HG02840 (cell line): Measurements from ENCODE around the gene SLBP.
"Not testable (repeated sequence)": the region's sequence is repeated elsewhere in the genome, so short reads cannot be mapped to it uniquely, and the experiment has no call there.

Experiments used
- ATAC-seq: cut with Tn5 transposase; IDR thresholded peaks from one replicate; pipeline ENCODE4 v1.9.1; 2021; ENCODE audit warnings: mild to moderate bottlenecking, moderate library complexity, moderate number of reproducible peaks; ENCODE audit not compliant: unreplicated experiment, low FRiP score

SLBP gene

GRCh38 chr4:1714303-1715001 lies 2.3 kb upstream of the SLBP start:
- ATAC-seq = no peak

DNA sequence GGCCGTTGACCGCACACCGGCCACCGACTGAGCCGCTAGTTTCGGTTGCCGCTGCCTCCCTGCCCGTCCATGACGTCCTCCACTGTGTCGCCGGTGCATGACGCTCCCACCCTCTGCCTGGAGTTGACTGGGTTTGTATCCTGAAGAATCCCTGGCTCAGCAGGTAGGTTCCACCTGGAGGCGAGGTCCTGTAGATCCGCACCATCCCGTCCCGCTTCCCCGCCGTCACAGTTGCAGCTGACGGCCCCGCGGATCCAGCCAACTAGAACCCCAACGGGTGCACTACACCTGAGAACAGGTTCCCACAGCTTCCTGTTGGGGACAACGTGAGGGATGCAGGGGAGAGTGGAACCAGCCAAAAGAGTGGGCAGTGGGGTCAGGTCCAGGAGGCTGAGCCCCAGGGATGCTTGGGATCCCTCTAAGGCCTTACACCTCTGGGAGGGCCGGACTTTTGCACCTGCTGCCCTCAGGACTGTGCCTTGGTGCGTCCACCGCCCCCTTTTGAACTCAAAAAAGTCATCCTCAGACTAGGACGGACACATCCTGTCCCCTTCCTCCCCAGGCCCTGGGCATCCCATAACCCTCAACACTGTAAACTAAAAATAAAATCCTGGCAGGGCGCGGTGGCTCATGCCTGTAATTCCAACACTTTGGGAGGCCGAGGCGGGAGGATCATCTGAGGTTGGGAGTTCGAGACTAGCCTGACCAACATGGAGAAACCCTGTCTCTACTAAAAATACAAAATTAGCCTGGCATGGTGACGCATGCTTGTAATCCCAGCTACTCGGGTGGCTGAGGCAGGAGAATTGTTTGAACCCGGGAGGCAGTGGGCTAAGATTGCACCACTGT lies 1.1 kb upstream of the SLBP start:
- peak; percentile 12 for ATAC-seq

- ATAC-seq = peak; percentile 13
Observed at GRCh38 chr4:1711571-1712215, 426 bp downstream of the SLBP start.

GRCh38 chr4:1711055-1711570 lies 1.0 kb downstream of the SLBP start:
- ATAC-seq = no peak

DNA sequence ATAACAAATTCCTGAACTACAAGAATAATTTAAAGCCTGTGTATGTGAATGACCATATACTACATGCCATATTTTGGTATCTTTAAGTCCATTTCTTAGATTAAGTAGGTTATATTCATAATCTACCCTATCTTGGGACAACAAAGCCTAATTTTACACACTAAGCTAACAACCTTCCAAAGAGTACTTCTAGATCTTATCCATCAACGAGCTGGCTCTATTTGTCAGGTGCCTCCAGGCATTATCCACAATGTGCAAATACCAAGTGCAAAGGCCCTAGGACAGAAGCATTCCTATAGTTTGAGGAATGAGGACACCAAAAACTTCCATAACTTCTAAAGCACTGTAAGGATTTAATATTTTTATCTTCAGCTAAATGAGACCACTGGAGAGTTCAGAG lies 3.5 kb downstream of the SLBP start:
- no peak for ATAC-seq

DNA sequence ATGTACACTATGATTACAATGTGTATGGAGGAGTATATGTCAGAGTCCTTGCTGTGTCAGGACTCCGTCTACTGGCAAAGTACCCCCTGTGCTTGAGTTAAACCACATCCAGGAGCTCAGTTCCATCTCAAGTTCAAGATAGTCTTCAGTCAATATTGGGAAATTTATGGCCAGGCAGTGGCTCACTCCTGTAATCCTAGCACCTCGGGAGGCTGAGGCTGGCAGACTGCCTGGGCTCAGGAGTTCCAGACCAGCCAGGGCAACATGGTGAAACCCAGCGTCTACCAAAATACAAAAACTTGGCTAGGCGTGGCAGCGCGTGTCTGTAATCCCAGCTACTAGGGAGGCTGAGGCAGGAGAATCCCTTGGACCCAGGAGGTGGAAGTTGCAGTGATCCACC lies 5.8 kb downstream of the SLBP start:
- ATAC-seq = no peak

DNA sequence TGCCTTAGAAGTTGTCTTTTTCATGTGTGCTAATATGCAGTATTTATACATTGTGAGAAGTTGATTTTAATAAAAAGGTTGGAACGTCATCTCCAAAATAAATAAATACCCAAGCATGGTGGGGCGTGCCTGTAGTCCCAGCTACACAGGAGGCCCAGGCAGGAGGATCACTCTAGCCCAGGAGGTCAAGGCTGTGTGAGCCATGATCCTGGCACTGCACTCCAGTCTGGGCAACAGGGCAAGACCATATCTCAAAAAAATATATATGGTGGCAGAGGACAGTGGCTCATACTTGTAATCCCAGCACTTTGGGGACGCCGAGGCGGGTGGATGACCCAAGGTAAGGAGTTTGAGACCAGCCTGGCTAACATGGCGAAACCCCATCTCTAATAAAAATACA lies 6.4 kb downstream of the SLBP start:
- no peak for ATAC-seq

DNA sequence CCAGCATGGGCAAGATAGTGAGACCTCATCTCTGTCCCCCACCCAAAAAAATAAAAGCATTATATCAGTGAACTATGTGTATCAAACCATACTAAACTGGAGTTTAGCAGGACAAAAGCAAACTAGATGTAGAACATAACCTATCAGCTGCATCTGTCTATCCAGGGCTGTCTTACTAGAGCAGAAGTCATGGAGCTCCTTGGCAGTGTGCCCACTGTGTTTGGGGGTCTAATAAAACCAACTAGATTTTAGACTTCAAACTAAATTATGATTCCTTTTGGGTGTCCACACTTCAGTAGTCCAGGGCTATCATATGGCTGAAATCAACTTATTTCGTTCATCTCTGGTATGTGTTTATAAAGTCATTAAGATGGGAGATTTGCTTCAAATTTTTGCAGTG lies 8.3 kb downstream of the SLBP start:
- no peak for ATAC-seq

DNA sequence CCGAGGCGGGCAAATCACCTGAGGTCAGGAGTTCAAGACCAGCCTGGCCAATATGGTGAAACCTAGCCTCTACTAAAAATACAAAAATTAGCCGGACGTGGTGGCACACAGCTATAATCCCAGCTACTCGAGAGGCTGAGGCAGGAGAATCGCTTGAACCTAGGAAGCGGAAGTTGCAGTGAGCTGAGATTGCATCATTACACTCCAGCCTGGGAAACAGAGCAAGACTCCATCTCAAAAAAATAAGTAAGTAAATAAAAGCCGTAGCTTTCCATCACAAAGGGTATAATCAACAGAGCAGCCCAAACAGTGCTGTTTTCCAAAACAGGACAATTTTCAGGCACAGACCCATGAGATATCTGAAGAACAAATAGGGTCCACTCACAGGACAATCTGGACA lies 10.4 kb downstream of the SLBP start:
- ATAC-seq = not testable (repeated sequence)

GRCh38 chr4:1695913-1696312 lies 16.2 kb downstream of the SLBP start:
- ATAC-seq = no peak

DNA sequence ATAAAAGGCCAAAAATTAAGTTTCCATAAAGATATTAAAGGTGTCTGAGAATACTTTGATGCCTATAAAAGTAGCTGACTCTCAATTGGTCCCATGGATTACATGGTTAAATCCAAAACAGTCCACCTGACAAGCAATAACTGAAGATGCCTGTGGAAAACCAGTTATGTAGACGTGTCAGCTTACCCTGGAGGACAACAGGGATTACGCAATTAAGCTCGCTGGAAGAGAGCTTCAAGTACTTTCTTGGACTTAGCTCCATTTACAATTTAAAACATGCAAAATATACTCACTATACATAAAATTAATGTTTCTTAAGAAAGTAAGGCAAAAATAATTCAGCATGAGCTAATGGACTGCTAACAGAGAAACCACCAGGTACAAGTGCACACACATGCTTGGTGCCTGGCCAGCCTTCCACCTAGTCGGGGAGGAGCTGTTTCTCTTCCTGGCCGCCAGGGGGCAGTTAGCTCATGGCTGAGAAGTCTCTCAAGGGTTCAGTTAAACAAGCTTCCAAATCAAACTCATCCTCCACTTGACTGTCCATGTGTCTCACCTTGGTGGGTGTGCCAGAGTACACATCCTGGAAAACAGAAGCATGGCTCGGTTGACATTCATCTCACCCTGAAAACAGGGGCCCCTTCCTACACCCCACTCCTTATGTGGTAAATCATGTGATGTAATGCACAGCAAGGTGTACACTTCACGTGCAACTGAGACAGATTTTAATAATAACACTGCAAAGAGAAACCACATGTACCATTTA lies 18.8 kb downstream of the SLBP start:
- ATAC-seq = no peak

DNA sequence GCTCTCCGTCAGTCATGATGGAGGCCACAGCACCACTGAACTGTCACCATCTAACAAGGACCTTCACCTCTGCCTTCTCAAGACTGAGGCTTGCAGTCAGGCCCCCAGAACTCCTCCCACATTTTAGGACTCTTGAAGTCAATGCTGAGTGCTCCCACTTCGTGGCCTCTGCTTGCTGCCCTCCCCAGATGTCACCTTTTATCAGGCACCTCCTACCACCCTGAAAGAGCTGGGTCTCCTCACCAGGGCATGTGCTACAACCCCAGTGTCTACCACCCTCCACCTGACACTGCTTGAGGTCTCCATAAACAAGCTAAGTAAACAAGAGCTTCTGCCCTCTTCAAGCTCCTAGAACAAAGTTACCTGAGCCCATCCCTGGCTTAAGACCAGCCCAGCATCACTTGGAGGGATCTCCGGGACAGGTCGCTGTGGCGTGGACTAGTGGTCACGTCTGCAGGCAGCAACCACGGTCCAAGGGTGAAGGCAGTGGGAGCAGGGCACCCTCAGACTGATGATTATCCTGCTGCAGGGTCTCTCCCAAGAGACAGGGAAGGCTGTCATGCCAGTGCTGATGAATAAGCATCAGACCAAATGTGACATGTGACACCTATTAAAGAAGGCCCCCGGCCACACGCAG lies 20.3 kb downstream of the SLBP start:
- no peak for ATAC-seq

DNA sequence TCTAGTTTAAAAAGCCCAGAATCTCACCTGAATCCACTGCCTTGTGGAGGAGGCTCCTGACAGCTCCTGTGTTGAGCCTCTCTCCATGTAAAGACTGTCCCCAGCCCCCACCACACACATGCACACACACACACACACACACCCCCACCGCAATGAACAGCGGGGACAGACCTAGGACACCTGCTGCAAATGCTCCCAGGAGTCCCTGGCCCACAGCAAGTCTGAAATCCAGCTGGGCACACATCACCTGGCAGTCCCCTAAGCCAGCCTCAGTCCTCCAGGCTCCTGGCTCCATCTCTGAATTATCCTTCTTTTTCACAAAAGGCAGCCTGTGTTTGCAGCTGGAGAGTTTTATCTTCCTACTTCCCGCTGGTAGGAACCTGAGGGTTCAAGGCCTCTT lies 21.4 kb downstream of the SLBP start:
- no peak for ATAC-seq

GRCh38 chr4:1686440-1687036 lies 25.6 kb downstream of the SLBP start:
- no peak for ATAC-seq

DNA sequence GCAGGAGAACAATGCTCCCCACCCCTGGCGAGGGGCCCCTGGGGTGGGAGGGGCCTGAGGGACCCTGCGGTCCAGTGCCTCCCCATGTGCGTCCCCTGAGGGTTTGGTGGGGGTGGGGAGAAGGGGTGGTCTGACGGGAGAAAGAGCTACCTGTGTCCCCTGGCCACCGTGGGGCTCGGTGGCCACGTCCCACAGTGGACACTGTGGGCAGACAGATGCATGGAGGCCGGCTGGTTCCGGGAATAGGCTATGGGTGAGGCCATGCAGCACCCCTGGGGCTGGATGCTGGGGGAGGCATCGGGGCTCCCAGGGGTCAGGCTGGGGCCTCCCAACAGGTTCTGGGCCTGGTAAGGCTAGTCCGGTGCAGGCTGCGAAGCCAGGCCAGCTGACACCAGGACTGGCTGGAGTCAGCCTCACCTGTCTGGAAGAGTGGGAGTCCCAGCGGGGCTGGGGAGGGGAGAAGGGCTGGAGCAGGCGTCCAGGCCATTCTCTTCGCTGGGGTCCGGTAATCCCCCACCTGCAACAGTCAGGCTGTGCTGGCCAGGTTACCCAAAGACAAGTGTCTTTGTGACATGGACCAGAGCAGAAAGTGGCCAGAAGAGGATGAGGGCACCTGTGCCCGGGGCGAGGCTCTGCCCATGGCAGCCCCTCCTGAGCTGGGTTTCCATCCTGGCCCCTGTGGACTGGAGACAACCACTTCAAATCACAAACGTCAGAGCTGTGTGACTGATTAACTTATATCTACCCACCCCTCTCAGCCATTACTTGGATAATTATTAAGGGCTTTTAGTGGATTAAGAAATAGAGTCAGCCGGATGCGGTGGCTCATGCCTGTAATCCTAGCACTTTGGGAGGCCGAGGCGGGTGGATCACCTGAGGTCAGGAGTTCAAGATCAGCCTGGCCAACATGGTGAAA lies 26.6 kb downstream of the SLBP start:
- no peak for ATAC-seq

GRCh38 chr4:1684506-1685234 lies 27.4 kb downstream of the SLBP start:
- ATAC-seq = no peak

- peak; percentile 66 for ATAC-seq
Observed at GRCh38 chr4:1683736-1684505, 28.2 kb downstream of the SLBP start, which contains the start of gene FAM53A. TSS of gene FAM53A (minus strand) at chr4:1684313. CDS start at chr4:1668741, 15,572 bp downstream.
